ENCODE measurements around the gene PHTF2. TPM values are rescaled to one million over a fixed set of nuclear protein-coding genes. Genes with fewer than 3 reads are reported as not detected.

Gene PHTF2
- total RNA-seq, 1 donor from 2014 or later: 9.4 TPM

GRCh38 chr7:77877791-77878190 is 79.2 kb downstream of the PHTF2 start:
- no peak for DNase-seq (ENCODE audit: low read depth)

DNA sequence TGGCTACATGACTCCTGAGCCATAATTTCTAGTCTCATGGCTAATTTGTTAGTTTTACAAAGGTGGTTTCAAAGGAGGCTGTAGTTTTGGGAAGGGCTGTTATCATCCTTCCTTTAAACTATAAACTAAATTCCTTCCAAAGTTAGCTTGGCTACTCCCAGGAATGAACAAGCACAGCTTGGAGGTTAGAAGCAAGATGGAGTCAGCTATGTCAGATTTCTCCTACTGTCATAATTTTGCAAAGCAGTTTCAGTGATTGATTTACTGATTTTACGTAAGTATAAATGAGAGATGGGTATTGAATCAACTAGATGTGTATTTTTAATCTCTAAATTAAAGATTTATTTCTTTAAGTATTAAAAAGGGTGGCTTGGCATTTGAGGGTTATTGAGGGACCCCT is 79.9 kb downstream of the PHTF2 start:
- DNase-seq (ENCODE audit: low read depth): no peak

DNA sequence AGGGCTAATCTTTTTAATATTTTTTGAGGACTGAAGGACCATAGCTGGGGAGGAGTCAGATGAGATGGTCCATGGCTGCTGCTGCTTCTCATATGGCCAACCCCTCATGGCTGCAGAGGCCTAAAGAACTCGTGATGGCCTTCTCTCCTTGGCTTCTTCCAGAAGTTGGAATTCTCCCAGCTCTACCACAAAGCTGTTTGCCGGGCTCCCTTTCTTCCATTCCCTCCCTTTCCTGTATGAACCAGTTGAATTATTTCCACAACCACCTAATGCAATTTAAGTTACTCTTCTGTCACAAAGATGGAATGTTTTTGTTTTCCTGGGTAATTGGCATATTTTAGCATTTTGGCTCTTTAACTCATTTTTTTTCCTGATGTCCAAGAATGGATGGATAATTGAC is 80.7 kb downstream of the PHTF2 start:
- DNase-seq (ENCODE audit: low read depth): no peak

DNA sequence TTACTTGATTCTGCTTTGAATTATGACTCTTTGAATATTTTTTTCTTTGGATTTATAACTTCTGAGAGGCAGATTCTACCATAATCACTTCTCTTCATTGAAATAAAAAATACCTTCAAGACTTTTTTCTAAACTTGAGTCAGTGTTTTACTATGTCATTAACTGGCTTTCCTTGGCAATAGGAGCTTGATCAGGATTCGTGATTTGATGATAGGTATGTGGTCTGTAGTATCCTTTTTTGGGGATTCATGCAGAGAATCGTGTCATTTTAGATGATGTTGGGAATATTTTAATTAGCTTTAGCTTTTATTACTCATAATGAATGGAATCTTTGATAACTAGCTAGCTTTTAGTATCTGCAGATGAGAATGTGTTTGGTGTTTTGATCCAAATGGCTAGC is 83.3 kb downstream of the PHTF2 start:
- DNase-seq (ENCODE audit: low read depth): no peak

- no peak for DNase-seq (ENCODE audit: low read depth)
Measured at GRCh38 chr7:77885155-77885554, 86.6 kb downstream of the PHTF2 start.

GRCh38 chr7:77887567-77887966 is 89.0 kb downstream of the PHTF2 start:
- peak; percentile 78 for DNase-seq (ENCODE audit: low read depth)

DNA sequence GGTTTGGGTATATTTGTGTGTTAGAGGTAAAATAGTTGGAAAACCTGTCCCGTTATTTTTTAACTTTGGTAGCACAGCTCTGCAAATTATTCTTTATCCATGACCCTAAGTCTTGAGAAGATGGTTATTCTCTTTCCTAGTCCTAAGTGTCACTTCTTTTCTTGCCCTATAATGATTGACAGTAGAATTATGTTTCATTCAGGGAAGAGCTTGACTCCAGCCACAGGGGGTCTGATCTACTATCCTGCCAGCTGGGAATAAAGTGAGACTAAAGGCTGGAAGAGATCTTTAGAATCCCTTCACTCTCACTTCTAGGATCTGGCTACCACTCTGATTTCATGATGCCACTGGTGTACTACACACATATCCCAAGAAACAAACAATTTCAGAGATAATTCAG is 90.4 kb downstream of the PHTF2 start:
- DNase-seq (ENCODE audit: low read depth): no peak

- peak; percentile 13 for DNase-seq (ENCODE audit: low read depth)
Measured at GRCh38 chr7:77893813-77894212, 95.2 kb downstream of the PHTF2 start.

GRCh38 chr7:77894574-77895091 is 96.1 kb downstream of the PHTF2 start:
- DNase-seq (ENCODE audit: low read depth): no peak

GRCh38 chr7:77895905-77896304 is 97.3 kb downstream of the PHTF2 start:
- no peak for DNase-seq (ENCODE audit: low read depth)

DNA sequence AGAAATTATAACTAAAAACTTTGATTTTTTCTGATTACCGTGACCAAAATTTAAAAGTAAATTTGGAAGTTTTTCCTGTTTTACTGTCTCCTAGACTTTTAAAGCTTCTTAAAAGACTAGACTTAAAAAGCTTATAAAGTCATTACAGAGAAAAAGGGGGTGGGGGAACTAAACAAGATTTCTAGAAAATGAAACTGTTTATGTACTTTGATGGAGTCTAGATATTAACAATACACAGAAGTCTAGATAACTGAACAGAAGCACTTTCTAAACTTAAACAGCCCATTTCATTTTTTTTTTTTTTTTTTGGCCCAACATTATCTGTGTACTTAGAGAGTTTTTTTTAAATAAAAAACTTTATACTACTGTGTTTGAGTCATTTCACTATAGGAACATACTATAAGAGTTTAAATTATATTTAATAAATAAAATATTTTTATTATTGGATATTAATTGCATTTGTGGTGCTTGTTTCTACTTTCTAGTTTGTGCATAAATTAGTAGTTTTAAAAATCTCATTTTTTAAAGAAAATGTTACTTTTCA is 98.5 kb downstream of the PHTF2 start:
- DNase-seq (ENCODE audit: low read depth): no peak

GRCh38 chr7:77899516-77899915 is 100.9 kb downstream of the PHTF2 start:
- DNase-seq (ENCODE audit: low read depth): no peak

DNA sequence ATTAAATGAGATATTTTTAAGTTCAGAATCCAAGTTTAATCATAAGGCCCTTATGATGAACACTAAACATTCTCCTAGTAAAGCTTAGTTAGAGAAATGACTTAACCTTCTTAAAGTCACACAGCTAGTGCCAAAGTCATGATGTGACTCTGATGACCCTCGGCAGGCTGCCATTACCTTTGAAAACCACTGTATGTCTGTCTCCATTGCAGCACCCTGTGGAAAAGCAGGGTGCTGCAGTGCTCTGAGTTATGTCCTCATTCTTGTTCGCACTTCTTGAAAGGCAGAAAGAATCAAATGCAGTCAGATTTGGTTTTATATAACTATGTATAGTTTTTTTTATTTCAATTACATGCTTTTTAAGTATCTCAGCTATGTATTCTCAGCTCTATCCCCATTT is 105.0 kb downstream of the PHTF2 start:
- DNase-seq (ENCODE audit: low read depth): no peak

GRCh38 chr7:77904252-77904651 is 105.7 kb downstream of the PHTF2 start:
- no peak for DNase-seq (ENCODE audit: low read depth)

- DNase-seq (ENCODE audit: low read depth): no peak
Measured at GRCh38 chr7:77907281-77907680, 108.7 kb downstream of the PHTF2 start.

- DNase-seq (ENCODE audit: low read depth): no peak
Measured at GRCh38 chr7:77908664-77909063, 110.1 kb downstream of the PHTF2 start.

- DNase-seq (ENCODE audit: low read depth): no peak
Measured at GRCh38 chr7:77910124-77910523, 111.6 kb downstream of the PHTF2 start.

GRCh38 chr7:77912293-77912692 is 113.7 kb downstream of the PHTF2 start:
- DNase-seq (ENCODE audit: low read depth): no peak

GRCh38 chr7:77913977-77914607 is 115.5 kb downstream of the PHTF2 start:
- peak; percentile 22 for DNase-seq (ENCODE audit: low read depth)

GRCh38 chr7:77917500-77918262 is 119.1 kb downstream of the PHTF2 start:
- no peak for DNase-seq (ENCODE audit: low read depth)

DNA sequence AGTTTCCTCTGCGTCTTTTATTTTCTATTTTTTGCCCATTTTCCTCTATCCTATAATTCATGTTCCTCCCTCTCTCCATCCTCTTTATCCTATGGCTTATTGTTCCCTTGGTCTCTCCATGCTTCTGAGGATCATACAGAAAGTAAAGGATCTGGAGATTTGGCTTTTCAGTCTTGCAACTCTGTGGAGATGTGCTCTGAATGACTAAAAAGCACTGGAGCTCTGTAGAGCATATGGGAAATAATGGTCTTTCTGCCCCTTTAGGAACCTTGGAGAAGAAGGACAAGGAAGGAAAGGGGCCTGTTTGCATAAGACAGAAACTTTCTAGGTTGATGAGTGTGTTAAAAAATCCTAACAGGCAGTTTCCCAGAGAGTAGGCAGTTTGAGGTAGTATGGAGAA is 120.1 kb downstream of the PHTF2 start:
- DNase-seq (ENCODE audit: low read depth): no peak

GRCh38 chr7:77923419-77923818 is 124.8 kb downstream of the PHTF2 start:
- DNase-seq (ENCODE audit: low read depth): peak; percentile 53

DNA sequence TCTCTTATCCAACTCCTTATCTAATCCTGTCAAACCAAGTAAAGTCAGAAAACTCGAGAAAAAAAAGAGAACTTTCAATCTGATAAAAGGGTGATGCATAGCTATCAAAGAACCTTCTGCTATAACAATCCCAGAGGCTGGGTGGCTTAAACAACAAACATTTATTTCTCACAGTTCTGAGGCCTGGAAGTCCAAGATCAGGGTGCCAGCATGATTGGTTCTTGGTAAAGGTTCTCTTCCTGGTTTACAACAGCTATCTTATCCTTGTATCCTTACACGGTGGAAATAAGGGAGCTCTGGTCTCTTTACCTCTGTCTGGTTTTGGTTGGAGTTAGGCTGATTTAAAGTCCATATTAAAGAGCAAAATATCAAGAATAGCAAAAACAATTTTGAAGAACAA is 131.9 kb downstream of the PHTF2 start:
- no peak for DNase-seq (ENCODE audit: low read depth)
